ENCODE results near the gene CACNA1C. TPM values are rescaled to one million over a fixed set of nuclear protein-coding genes. Genes with fewer than 3 reads are reported as not detected.
"Not testable (repeated sequence)": the region's sequence is repeated elsewhere in the genome, so short reads cannot be mapped to it uniquely, and the experiment has no call there.

CACNA1C gene
- total and polyA plus RNA-seq, 2 donors, result 0.71 TPM

DNA sequence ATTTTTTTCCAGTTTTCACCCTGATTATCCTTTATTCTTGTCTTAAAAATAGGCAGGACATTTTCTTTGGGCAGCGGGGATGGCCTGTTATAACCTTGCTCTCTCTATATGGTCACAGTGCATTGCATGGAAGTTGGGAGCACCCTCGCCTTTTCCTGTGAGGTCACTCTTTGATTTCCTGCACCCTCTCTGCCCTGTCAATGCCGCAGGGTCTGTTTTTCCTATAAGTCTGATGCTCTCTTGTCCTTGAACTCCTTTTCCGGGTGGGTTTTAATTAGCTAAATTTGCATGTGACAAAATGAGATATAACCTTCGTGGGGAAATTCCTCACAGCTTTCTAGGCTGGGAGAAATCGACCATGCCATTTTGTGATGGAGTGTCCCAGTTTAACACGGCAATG lies 194.3 kb downstream of the CACNA1C start:
- WGBS, result 91% methylated on average over 7 of the region's 7 CpGs
- Histone ChIP-seq H3K4me3 (ENCODE audit: low read length in 2 of 2) (no peak overlapping the region), H3K9me3 (ENCODE audit: control insufficient read depth in 2 of 2, insufficient read depth in 1 of 2, low read length in 1 of 2) (no peaks in the 10 kb centered on the region), H3K27ac (ENCODE audit: low read depth in 1 of 2, low read length in 1 of 2) (no peak overlapping the region), H3K4me1 (ENCODE audit: control insufficient read depth in 2 of 2, insufficient read depth in 2 of 2, low read length in 2 of 2) (peaks cover 0 to 21% of the 10 kb centered on the region in 2 donors), H3K36me3 (ENCODE audit: control insufficient read depth in 2 of 2, insufficient read depth in 2 of 2, low read length in 1 of 2) (no peaks in the 10 kb centered on the region), H3K27me3 (ENCODE audit: control insufficient read depth in 2 of 2, insufficient read depth in 1 of 2, low read length in 1 of 2) (no peaks in the 10 kb centered on the region)
- no peak for DNase-seq (ENCODE audit: low read depth in 6 of 9, low spot score in 9 of 9)

DNA sequence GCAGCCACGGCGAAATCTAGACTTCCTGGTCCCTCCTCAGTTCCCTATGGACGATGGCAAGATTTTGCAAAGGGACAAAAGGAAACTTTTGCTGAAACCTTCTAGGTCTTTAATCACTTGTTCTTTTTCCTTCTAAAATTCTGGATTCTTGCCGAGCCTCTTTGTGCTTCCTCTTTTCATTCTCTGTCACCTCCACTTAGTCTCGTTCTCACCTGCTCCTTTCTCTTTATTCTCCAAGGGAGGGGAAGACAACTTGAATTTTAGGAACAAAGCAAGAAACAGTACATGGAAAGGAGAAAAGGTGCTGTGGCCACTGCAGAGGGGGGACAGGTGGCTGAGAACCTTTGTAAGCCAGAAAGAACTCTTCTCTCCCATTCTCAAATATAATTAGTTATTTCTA lies 194.8 kb downstream of the CACNA1C start:
- Histone ChIP-seq H3K36me3 (ENCODE audit: control insufficient read depth in 2 of 2, insufficient read depth in 2 of 2, low read length in 1 of 2) (no peaks in the 10 kb centered on the region), H3K4me3 (ENCODE audit: low read length in 2 of 2) (no peak overlapping the region), H3K9me3 (ENCODE audit: control insufficient read depth in 2 of 2, insufficient read depth in 1 of 2, low read length in 1 of 2) (no peaks in the 10 kb centered on the region), H3K27me3 (ENCODE audit: control insufficient read depth in 2 of 2, insufficient read depth in 1 of 2, low read length in 1 of 2) (no peaks in the 10 kb centered on the region), H3K4me1 (ENCODE audit: control insufficient read depth in 2 of 2, insufficient read depth in 2 of 2, low read length in 2 of 2) (peaks cover 0 to 16% of the 10 kb centered on the region in 2 donors), H3K27ac (ENCODE audit: low read depth in 1 of 2, low read length in 1 of 2) (no peak overlapping the region)
- DNase-seq (ENCODE audit: low read depth in 6 of 9, low spot score in 9 of 9), result no peak
- WGBS, result 33% methylated on average over 5 of the region's 5 CpGs

- Histone ChIP-seq H3K36me3 (ENCODE audit: control insufficient read depth in 2 of 2, insufficient read depth in 2 of 2, low read length in 1 of 2) (no peaks in the 10 kb centered on the region), H3K27ac (ENCODE audit: low read depth in 1 of 2, low read length in 1 of 2) (peak overlapping the region in 1 of 2 donors; percentile 57), H3K4me3 (ENCODE audit: low read length in 2 of 2) (no peak overlapping the region), H3K9me3 (ENCODE audit: control insufficient read depth in 2 of 2, insufficient read depth in 1 of 2, low read length in 1 of 2) (no peaks in the 10 kb centered on the region), H3K4me1 (ENCODE audit: control insufficient read depth in 2 of 2, insufficient read depth in 2 of 2, low read length in 2 of 2) (peaks cover 0 to 15% of the 10 kb centered on the region in 2 donors), H3K27me3 (ENCODE audit: control insufficient read depth in 2 of 2, insufficient read depth in 1 of 2, low read length in 1 of 2) (no peaks in the 10 kb centered on the region)
- WGBS, result 95% methylated on average over 17 of the region's 17 CpGs
- no peak for DNase-seq (ENCODE audit: low read depth in 6 of 9, low spot score in 9 of 9)
These were observed 195.5 kb downstream of the CACNA1C start for GRCh38 chr12:2248087-2248900.

DNA sequence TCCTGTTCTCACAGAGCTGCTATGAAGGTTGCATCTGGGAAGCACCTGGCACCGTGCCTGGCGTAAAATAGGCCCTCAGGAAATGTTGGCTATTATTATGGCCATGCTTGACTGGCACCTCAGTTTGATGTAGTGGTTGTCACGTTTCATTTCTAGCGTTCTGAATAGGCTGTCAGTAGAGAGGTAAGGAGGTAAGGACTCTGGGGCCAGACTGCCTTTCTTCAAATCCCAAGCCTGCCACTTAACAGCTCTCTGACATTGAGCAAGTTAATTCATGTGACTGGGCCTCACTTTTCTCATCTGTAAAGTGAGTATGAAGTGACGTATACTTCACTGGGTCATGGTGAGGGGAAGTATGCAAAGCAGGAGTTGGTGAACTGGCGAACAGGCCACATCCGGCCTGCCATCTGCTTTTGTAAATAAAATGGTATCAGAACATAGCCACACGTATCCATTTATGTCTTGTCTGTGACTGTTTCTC lies 196.2 kb downstream of the CACNA1C start:
- no peaks in the 10 kb centered on the region for H3K27me3 ChIP-seq (ENCODE audit: control insufficient read depth in 2 of 2, insufficient read depth in 1 of 2, low read length in 1 of 2)
- 91% methylated on average over 8 of the region's 8 CpGs for WGBS
- H3K27ac ChIP-seq (ENCODE audit: low read depth in 1 of 2, low read length in 1 of 2), result peak overlapping the region in 1 of 2 donors; percentile 14
- peaks cover 0 to 15% of the 10 kb centered on the region in 2 donors for H3K4me1 ChIP-seq (ENCODE audit: control insufficient read depth in 2 of 2, insufficient read depth in 2 of 2, low read length in 2 of 2)
- H3K9me3 ChIP-seq (ENCODE audit: control insufficient read depth in 2 of 2, insufficient read depth in 1 of 2, low read length in 1 of 2), result no peaks in the 10 kb centered on the region
- H3K4me3 ChIP-seq (ENCODE audit: low read length in 2 of 2), result no peak overlapping the region
- peak in 1 of 9 donors; percentile 23 for DNase-seq (ENCODE audit: low read depth in 6 of 9, low spot score in 9 of 9)
- no peaks in the 10 kb centered on the region for H3K36me3 ChIP-seq (ENCODE audit: control insufficient read depth in 2 of 2, insufficient read depth in 2 of 2, low read length in 1 of 2)

DNA sequence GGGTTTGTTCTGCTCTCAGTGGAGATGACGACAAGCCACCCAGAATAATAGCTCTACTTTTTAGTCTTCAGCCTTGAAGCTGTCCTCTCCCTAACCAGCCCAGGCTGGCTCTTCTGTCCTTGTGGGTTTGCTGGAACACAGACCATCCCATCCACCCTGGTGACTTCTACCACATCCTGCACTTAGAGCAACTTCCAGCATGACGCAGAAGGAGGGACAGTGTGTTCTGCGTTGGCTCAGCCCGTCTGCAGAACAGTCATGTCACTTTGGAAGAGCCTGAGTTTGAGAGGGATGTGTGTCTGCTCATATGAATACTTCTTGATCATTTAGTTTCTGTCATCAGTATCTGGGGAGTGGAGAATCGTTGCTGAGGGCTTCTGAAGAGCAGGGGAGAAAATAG lies 198.0 kb downstream of the CACNA1C start:
- no peak overlapping the region for H3K4me3 ChIP-seq (ENCODE audit: low read length in 2 of 2)
- DNase-seq (ENCODE audit: low read depth in 6 of 9, low spot score in 9 of 9), result no peak
- 94% methylated on average over 5 of the region's 5 CpGs for WGBS
- no peaks in the 10 kb centered on the region for H3K9me3 ChIP-seq (ENCODE audit: control insufficient read depth in 2 of 2, insufficient read depth in 1 of 2, low read length in 1 of 2)
- no peaks in the 10 kb centered on the region for H3K27me3 ChIP-seq (ENCODE audit: control insufficient read depth in 2 of 2, insufficient read depth in 1 of 2, low read length in 1 of 2)
- peaks cover 0 to 9% of the 10 kb centered on the region in 2 donors for H3K4me1 ChIP-seq (ENCODE audit: control insufficient read depth in 2 of 2, insufficient read depth in 2 of 2, low read length in 2 of 2)
- no peak overlapping the region for H3K27ac ChIP-seq (ENCODE audit: low read depth in 1 of 2, low read length in 1 of 2)
- H3K36me3 ChIP-seq (ENCODE audit: control insufficient read depth in 2 of 2, insufficient read depth in 2 of 2, low read length in 1 of 2), result no peaks in the 10 kb centered on the region

DNA sequence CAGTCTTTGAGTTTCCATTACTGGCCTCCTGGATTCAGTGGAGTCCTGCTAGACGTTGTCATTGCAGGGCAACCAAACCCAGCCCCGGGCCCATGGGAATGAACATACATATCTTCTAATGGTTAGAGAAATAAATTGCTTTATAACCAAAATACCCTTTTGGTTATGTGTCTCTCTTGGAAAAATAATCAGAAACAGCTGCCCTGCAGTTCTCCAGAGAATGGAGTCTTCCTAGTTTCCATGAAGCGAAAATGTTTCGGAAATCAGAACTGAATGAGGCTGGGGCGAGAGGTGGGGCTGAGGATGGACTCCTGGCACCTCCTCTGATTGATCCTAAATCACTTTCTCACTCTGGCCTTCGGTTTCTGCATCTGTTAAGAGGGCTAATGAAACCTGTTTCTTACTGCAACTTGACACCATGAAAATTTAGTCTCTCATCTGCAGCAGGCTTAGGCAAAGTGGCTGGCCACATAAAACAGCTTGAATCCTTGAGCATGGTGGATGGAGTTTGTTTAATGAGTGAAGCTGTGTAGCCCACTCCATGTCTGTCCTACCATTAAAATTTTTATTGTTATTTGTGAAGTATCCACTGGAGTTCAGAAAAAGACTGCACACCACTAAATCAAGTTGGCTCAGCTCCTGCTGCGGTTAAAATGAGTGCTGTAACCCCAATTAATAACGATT lies 198.9 kb downstream of the CACNA1C start:
- Histone ChIP-seq H3K27me3 (ENCODE audit: control insufficient read depth in 2 of 2, insufficient read depth in 1 of 2, low read length in 1 of 2) (no peaks in the 10 kb centered on the region), H3K4me3 (ENCODE audit: low read length in 2 of 2) (no peak overlapping the region), H3K4me1 (ENCODE audit: control insufficient read depth in 2 of 2, insufficient read depth in 2 of 2, low read length in 2 of 2) (peaks cover 0 to 7% of the 10 kb centered on the region in 2 donors), H3K36me3 (ENCODE audit: control insufficient read depth in 2 of 2, insufficient read depth in 2 of 2, low read length in 1 of 2) (no peaks in the 10 kb centered on the region), H3K9me3 (ENCODE audit: control insufficient read depth in 2 of 2, insufficient read depth in 1 of 2, low read length in 1 of 2) (no peaks in the 10 kb centered on the region), H3K27ac (ENCODE audit: low read depth in 1 of 2, low read length in 1 of 2) (no peak overlapping the region)
- 96% methylated on average over 8 of the region's 8 CpGs for WGBS
- DNase-seq (ENCODE audit: low read depth in 6 of 9, low spot score in 9 of 9), result no peak

- Histone ChIP-seq H3K4me1 (ENCODE audit: control insufficient read depth in 2 of 2, insufficient read depth in 2 of 2, low read length in 2 of 2) (peaks cover 8 to 16% of the 10 kb centered on the region in 2 donors), H3K27ac (ENCODE audit: low read depth in 1 of 2, low read length in 1 of 2) (no peak overlapping the region), H3K36me3 (ENCODE audit: control insufficient read depth in 2 of 2, insufficient read depth in 2 of 2, low read length in 1 of 2) (no peaks in the 10 kb centered on the region), H3K9me3 (ENCODE audit: control insufficient read depth in 2 of 2, insufficient read depth in 1 of 2, low read length in 1 of 2) (no peaks in the 10 kb centered on the region), H3K4me3 (ENCODE audit: low read length in 2 of 2) (no peak overlapping the region), H3K27me3 (ENCODE audit: control insufficient read depth in 2 of 2, insufficient read depth in 1 of 2, low read length in 1 of 2) (no peaks in the 10 kb centered on the region)
- DNase-seq (ENCODE audit: low read depth in 6 of 9, low spot score in 9 of 9), result no peak
- 96% methylated on average over 2 of the region's 2 CpGs for WGBS
These were observed 202.5 kb downstream of the CACNA1C start for GRCh38 chr12:2255311-2255710.

- H3K4me1 ChIP-seq (ENCODE audit: control insufficient read depth in 2 of 2, insufficient read depth in 2 of 2, low read length in 2 of 2), result peaks cover 8 to 17% of the 10 kb centered on the region in 2 donors
- not testable (repeated sequence) for H3K4me3 ChIP-seq (ENCODE audit: low read length in 2 of 2); H3K27me3 ChIP-seq (ENCODE audit: control insufficient read depth in 2 of 2, insufficient read depth in 1 of 2, low read length in 1 of 2); H3K27ac ChIP-seq (ENCODE audit: low read depth in 1 of 2, low read length in 1 of 2); H3K36me3 ChIP-seq (ENCODE audit: control insufficient read depth in 2 of 2, insufficient read depth in 2 of 2, low read length in 1 of 2); H3K9me3 ChIP-seq (ENCODE audit: control insufficient read depth in 2 of 2, insufficient read depth in 1 of 2, low read length in 1 of 2)
- 94% methylated on average over 9 of the region's 9 CpGs for WGBS
- DNase-seq (ENCODE audit: low read depth in 6 of 9, low spot score in 9 of 9), result peak in 3 of 9 donors; percentile 15 to 24 (median 15)
These were observed 202.9 kb downstream of the CACNA1C start for GRCh38 chr12:2255731-2256130.

DNA sequence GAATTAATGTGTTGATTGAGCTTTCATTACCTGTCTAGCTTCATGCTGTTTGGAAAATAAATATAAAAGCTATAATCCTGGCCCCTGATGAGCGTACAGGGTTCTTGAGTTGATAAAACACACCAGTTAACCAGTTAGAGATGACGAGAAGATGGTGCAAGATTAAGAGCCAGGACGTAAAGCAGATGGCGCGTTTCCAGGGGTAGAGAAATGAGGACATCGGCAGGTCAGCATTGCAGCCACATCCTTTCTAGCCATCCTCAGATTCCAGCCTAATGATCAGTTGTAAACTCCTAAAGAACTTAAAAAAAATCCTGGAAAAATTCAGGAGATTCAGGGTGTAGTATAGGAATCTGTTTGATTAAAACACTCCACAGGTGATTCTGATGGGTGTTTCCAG lies 203.7 kb downstream of the CACNA1C start:
- Histone ChIP-seq H3K4me1 (ENCODE audit: control insufficient read depth in 2 of 2, insufficient read depth in 2 of 2, low read length in 2 of 2) (peaks cover 8 to 17% of the 10 kb centered on the region in 2 donors), H3K27me3 (ENCODE audit: control insufficient read depth in 2 of 2, insufficient read depth in 1 of 2, low read length in 1 of 2) (no peaks in the 10 kb centered on the region), H3K27ac (ENCODE audit: low read depth in 1 of 2, low read length in 1 of 2) (no peak overlapping the region), H3K4me3 (ENCODE audit: low read length in 2 of 2) (no peak overlapping the region), H3K9me3 (ENCODE audit: control insufficient read depth in 2 of 2, insufficient read depth in 1 of 2, low read length in 1 of 2) (no peaks in the 10 kb centered on the region), H3K36me3 (ENCODE audit: control insufficient read depth in 2 of 2, insufficient read depth in 2 of 2, low read length in 1 of 2) (no peaks in the 10 kb centered on the region)
- 98% methylated on average over 6 of the region's 6 CpGs for WGBS
- no peak for DNase-seq (ENCODE audit: low read depth in 6 of 9, low spot score in 9 of 9)

Measured in thymus (tissue), 11 donors.